Measurements from ENCODE around the gene ARMCX1. TPM values are rescaled to one million over a fixed set of nuclear protein-coding genes. Genes with fewer than 3 reads are reported as not detected.
A peak's percentile ranks its signal among the peaks of the same experiment; 100 is the strongest.
"Not testable (repeated sequence)": the region's sequence is repeated elsewhere in the genome, so short reads cannot be mapped to it uniquely, and the experiment has no call there.

The ARMCX1 gene
- total and polyA plus RNA-seq, 7 donors, result 8.7 to 46.9 (median 18.7) TPM

GRCh38 chrX:101564651-101565050, 14.3 kb downstream of the ARMCX1 start:
- Histone ChIP-seq H3K27me3 (ENCODE audit: insufficient read depth in 3 of 3, low read length in 2 of 3) (peaks cover 0 to 12% (median 0%) of the 10 kb centered on the region in 3 donors), H3K9me3 (no peaks in the 10 kb centered on the region), H3K36me3 (ENCODE audit: insufficient read depth in 1 of 2, low read depth in 1 of 2) (no peaks in the 10 kb centered on the region), H3K4me1 (no peaks in the 10 kb centered on the region), H3K4me3 (no peak overlapping the region), H3K27ac (no peak overlapping the region)
- no peak for DNase-seq
- no peak for ATAC-seq
- TF ChIP-seq CTCF (IDR thresholded peaks at IDR 0.05), result no peak
- intact Hi-C loops (cut with DNase I), result no loop called here

- Histone ChIP-seq H3K4me1 (no peaks in the 10 kb centered on the region), H3K36me3 (ENCODE audit: insufficient read depth in 1 of 2, low read depth in 1 of 2) (no peaks in the 10 kb centered on the region), H3K27ac (no peak overlapping the region), H3K27me3 (ENCODE audit: insufficient read depth in 3 of 3, low read length in 2 of 3) (peaks cover 0 to 32% (median 0%) of the 10 kb centered on the region in 3 donors), H3K4me3 (no peak overlapping the region), H3K9me3 (no peaks in the 10 kb centered on the region)
- intact Hi-C loops (cut with DNase I), result loop anchor here in 1 of 2 donors (5.0 kb wide), 1 partner anchor 206 kb away; no protein-coding TSS in a partner anchor
- WGBS, 3 donors, result 13 to 20% (median 15%) methylated on average over 5 of the region's 5 CpGs
- ATAC-seq, result peak; percentile 43 to 78 (median 68)
- TF ChIP-seq CTCF (IDR thresholded peaks at IDR 0.05), result peak; percentile 54
- DNase-seq, result no peak
Observed at GRCh38 chrX:101595739-101596419, 45.5 kb downstream of the ARMCX1 start.

GRCh38 chrX:101599592-101599991, 49.2 kb downstream of the ARMCX1 start:
- H3K4me1 ChIP-seq; H3K27ac ChIP-seq; H3K36me3 ChIP-seq (ENCODE audit: insufficient read depth in 1 of 2, low read depth in 1 of 2); ATAC-seq; H3K9me3 ChIP-seq; DNase-seq; H3K4me3 ChIP-seq: not testable (repeated sequence)
- H3K27me3 ChIP-seq (ENCODE audit: insufficient read depth in 3 of 3, low read length in 2 of 3), result peaks cover 0 to 25% (median 0%) of the 10 kb centered on the region in 3 donors
- 80 to 88% (median 87%) methylated on average over 2 to 5 of the region's 8 CpGs for WGBS, 3 donors
- intact Hi-C loops (cut with DNase I), result loop anchor here in 1 of 2 donors (5.0 kb wide), 1 partner anchor 203 kb away; no protein-coding TSS in a partner anchor

GRCh38 chrX:101602077-101602476, 51.7 kb downstream of the ARMCX1 start:
- H3K36me3 ChIP-seq (ENCODE audit: insufficient read depth in 1 of 2, low read depth in 1 of 2), result no peaks in the 10 kb centered on the region
- intact Hi-C loops (cut with DNase I), result no loop called here
- H3K27ac ChIP-seq, result no peak overlapping the region
- H3K4me1 ChIP-seq, result no peaks in the 10 kb centered on the region
- no peaks in the 10 kb centered on the region for H3K9me3 ChIP-seq
- DNase-seq (no peak), ATAC-seq (no peak)
- H3K4me3 ChIP-seq, result no peak overlapping the region
- no peak for TF ChIP-seq CTCF (IDR thresholded peaks at IDR 0.05)
- WGBS, 3 donors, result 54 to 84% (median 61%) methylated on average over 2 to 4 of the region's 7 CpGs
- peaks cover 0 to 17% (median 0%) of the 10 kb centered on the region in 3 donors for H3K27me3 ChIP-seq (ENCODE audit: insufficient read depth in 3 of 3, low read length in 2 of 3)

Other genes starting within 250 kb of the ARMCX1 start
- 10 to 100 TPM; 11.7 to 23.2 (median 13.5) TPM for gene TIMM8A, start 201.8 kb upstream of the ARMCX1 start, total RNA-seq
- gene TIMM8A, start 201.8 kb upstream of the ARMCX1 start, polyA plus RNA-seq, result 10 to 100 TPM; 11.0 to 35.3 (median 13.8) TPM
- 1 to 10 TPM in 3 of 4 donors, under 1 TPM in 1; 0.81 to 2.0 (median 1.3) TPM for gene BTK, start 164.4 kb upstream of the ARMCX1 start, total RNA-seq
- gene BTK, start 164.4 kb upstream of the ARMCX1 start, polyA plus RNA-seq, result under 1 TPM; 0.27 to 0.47 (median 0.37) TPM
- 100 to 1,000 TPM; 102 to 181 (median 132) TPM for gene RPL36A, start 159.5 kb upstream of the ARMCX1 start, total RNA-seq
- 1,000 to 10,000 TPM in 2 of 3 donors, 100 to 1,000 TPM in 1; 848 to 1,450 (median 1,427) TPM for gene RPL36A, start 159.5 kb upstream of the ARMCX1 start, polyA plus RNA-seq
- gene GLA, start 142.6 kb upstream of the ARMCX1 start, total RNA-seq, result 10 to 100 TPM in 3 of 4 donors, 1 to 10 TPM in 1; 5.4 to 15.7 (median 11.3) TPM
- 10 to 100 TPM; 14.4 to 48.5 (median 24.7) TPM for gene GLA, start 142.6 kb upstream of the ARMCX1 start, polyA plus RNA-seq
- gene HNRNPH2, start 142.3 kb upstream of the ARMCX1 start, total RNA-seq, result 100 to 1,000 TPM in 1 of 4 donors, 10 to 100 TPM in 3; 43.7 to 101 (median 67.4) TPM
- 10 to 100 TPM; 49.1 to 83.3 (median 52.1) TPM for gene HNRNPH2, start 142.3 kb upstream of the ARMCX1 start, polyA plus RNA-seq
- 10 to 100 TPM in 1 of 4 donors, 1 to 10 TPM in 3; 4.4 to 11.6 (median 5.6) TPM for gene ARMCX4, start 65.1 kb upstream of the ARMCX1 start, total RNA-seq
- gene ARMCX4, start 65.1 kb upstream of the ARMCX1 start, polyA plus RNA-seq, result 1 to 10 TPM; 3.1 to 4.4 (median 4.2) TPM
- 10 to 100 TPM; 10.5 to 32.1 (median 20.8) TPM for gene ARMCX6, start 67.5 kb downstream of the ARMCX1 start, total RNA-seq
- gene ARMCX6, start 67.5 kb downstream of the ARMCX1 start, polyA plus RNA-seq, result 10 to 100 TPM; 10.1 to 35.6 (median 16.7) TPM
- gene ARMCX3, start 72.6 kb downstream of the ARMCX1 start, total RNA-seq, result 10 to 100 TPM; 32.2 to 72.6 (median 54.3) TPM
- gene ARMCX3, start 72.6 kb downstream of the ARMCX1 start, polyA plus RNA-seq, result 10 to 100 TPM; 26.7 to 48.0 (median 44.6) TPM
- 10 to 100 TPM in 2 of 4 donors, 1 to 10 TPM in 2; 4.4 to 31.0 (median 10.3) TPM for gene ARMCX2, start 109.3 kb downstream of the ARMCX1 start, total RNA-seq
- 1 to 10 TPM; 2.9 to 6.2 (median 5.2) TPM for gene ARMCX2, start 109.3 kb downstream of the ARMCX1 start, polyA plus RNA-seq

Measured in psoas muscle (tissue), 8 donors.